NOMO-1 (cell line): ENCODE measurements around the gene DCLK1.

Experiments used
- DNase-seq, 2 experiments: peaks; one replicate each; lab custom pipeline; 2025; ENCODE audit not compliant: unreplicated experiment in 2 of 2; lab: John Stamatoyannopoulos, UW

Gene DCLK1

GRCh38 chr13:35879111-35879510 is 252.1 kb downstream of the DCLK1 start:
- DNase-seq: no peak

- no peak for DNase-seq
Observed at GRCh38 chr13:35876601-35877000, 254.6 kb downstream of the DCLK1 start.

DNA sequence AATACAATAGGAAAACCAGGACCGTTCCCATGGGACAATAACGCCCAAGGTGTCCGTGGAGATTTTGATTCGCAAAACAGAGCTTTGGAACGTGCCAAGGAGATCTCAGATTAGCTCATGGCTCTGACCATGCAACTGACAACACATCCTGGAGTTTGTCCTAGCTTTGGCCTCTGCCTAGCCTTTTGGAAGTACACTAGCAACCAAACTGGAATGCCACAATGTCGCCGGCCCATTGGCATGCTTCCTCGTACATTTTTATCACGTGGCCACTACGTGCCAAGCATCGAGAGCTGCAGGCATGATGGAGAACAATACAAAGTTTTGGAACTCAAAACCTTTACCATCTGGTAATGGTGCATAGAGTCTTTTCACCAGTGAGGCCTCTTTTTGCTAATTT is 256.5 kb downstream of the DCLK1 start:
- DNase-seq: no peak

GRCh38 chr13:35872369-35872768 is 258.8 kb downstream of the DCLK1 start:
- DNase-seq: no peak

DNA sequence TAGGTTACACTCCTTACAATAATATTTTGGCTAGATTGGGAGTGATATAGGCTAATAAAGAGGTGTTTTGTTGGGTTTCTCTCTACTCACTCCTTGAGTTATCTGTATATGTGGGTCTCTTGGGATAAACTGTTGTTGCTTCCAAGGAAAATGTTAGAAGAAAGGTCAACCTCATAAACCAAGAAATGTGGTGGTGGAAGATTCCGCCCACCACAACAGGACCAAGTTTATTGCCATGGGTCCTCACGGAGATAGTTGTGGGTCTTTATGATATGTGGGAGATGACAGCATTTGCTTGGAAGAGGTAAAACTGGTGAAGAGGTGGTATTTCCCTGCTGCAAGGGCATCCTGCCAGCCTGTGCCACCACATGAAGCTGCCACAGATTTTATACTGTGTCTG is 259.6 kb downstream of the DCLK1 start:
- DNase-seq: no peak

GRCh38 chr13:35866801-35867200 is 264.4 kb downstream of the DCLK1 start:
- DNase-seq: no peak

DNA sequence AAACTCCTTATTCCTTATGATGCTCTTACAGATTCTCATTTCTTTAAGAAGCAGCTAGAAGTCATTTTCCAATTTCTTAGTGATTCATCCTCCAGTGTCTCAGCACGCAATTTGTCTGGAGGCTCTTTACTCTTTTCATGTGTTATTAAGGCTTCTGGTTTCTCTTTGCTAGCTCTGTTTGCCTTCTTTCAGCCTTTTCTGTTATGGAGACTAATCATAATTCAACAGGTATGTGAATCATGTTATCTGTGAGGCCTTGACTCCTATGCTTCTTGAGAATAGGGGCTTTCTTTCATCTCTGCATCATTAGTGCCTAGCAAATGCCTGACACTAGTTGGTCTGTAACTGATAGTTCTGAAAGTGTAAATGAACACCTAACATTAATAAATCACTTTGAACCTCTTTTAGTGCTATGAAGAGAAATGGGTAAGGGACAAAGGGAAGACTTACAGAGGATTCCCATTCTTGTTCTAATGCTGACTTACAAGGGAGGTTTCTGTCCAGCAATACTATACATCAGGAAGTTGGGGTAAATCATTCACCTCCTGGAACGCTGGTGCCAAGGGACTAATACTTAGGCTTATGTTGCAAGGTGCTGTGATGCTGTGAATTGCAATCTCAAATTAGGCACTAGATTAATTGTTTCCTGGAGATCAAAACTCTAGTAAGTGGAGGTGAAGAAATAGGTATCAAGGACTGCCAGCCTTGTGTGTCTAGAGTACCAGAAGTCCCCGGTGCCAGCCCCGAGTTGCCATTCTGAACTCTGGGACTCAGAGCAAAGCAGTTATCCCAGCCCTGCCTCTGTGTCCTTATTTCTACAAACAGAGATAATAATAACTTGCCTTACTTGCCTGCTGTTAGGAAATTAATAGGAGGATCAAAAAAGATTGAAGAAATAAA is 265.6 kb downstream of the DCLK1 start:
- no peak for DNase-seq

GRCh38 chr13:35860661-35861060 is 270.5 kb downstream of the DCLK1 start:
- DNase-seq: no peak

- no peak for DNase-seq
Observed at GRCh38 chr13:35859981-35860380, 271.2 kb downstream of the DCLK1 start.

GRCh38 chr13:35858665-35859064 is 272.5 kb downstream of the DCLK1 start:
- no peak for DNase-seq

- DNase-seq: no peak
Observed at GRCh38 chr13:35857769-35858168, 273.4 kb downstream of the DCLK1 start.

DNA sequence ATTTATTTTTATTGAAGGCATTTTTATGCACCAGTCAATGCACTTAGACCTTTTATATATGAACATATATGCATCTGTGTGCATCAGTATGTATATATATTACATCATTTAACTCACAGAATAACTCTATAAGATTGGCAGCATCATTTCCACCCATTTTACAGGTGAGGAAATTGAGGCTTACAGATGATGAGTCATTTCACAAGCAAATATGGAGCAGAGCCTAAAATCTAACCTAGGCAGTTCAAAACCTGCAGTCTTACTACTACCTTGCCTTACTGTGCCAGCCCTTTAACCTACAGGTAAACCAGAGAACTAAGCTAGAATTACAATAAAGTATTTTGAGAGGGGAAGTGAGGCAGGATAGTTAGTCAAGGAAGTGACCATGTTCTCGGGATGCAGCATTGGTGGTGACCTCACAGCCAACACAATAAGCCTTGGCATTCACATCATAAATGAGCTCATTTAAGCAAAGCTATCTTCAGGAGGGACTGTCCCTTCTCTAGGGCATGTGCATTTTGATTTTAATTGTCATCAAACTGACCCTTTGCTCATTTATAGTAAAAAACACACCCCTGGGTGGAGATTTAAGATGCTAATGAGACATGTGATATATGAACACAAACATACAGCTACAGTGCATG is 274.3 kb downstream of the DCLK1 start:
- no peak for DNase-seq

- no peak for DNase-seq
Observed at GRCh38 chr13:35856084-35856483, 275.1 kb downstream of the DCLK1 start.

DNA sequence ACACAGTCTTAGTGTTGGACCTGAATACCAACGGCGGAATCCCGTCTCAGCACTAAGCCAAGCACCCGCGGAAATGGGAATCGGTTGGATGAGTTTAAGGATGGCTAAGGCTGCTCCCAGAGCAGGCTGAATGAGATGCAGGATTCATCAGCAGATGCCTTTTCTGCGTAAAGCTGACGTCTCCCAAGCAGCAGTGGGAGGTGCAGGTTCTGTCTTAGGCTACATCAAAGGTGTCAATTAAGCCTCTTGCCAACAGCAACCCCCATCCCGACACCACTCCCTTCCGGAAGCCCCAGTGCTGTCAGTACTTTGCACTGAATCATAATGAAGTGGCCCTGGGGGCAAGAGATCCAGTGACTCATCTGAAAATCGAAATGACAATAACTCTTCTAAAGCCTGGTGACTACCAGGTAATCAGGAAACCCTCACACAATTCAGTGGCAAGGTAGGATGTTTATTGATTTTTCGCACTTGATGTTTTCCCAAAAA is 275.6 kb downstream of the DCLK1 start:
- no peak for DNase-seq

DNA sequence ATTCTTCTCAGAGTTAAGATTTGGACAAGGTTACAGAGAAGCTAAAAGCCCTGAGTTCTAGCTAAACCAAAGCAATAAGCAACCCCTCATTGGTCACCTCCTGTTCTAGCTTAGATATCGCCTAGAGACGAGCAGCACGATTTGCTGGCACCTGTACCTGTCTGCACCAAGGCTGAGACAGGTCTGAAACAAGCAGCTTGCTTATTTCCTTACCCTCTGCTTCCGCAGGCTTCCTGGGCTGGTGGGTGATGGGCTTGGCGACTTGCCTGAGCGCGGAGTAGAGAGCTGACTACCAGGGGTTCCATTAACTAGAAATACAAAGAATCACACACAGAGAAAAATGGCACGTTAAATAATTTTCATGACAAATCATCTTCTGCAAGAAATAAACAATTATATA is 276.9 kb downstream of the DCLK1 start:
- DNase-seq: no peak

DNA sequence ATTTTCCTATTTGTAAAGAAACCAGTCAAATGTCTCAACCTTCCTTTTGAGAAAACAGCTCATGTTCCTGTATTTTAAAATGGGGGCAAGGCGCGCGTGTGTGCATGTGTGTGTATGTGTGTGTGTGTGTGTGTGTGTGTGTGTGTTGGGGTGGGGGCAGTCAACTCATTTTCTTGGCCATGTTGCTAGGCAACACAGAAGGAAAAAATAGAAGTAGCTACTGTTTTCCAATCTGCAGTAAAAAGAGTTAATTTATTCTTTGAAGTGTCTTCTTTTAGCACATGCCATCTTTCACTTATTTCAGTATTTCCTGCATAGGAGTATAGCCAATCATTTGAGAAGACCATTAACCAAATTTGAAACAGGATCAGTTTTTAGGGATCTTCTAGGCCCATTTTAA is 279.3 kb downstream of the DCLK1 start:
- DNase-seq: no peak

DNA sequence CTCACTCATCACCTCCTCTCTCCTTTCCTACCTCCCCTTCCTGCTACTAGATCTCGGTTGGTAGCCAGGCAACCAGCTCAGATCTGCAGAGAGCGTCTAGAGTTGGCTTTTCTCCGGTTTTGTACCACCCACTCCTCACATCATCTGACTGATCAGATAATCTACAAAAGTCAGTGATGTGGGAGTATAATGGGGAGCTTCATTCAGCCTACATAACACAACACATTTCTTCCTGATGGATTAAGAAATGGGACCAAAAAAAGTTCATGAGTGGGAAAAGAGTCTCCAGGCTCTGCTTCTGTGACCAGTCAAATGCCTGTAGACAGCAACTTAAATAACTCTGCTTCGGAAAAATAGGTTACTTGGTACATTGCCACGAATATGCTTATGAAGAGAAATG is 279.8 kb downstream of the DCLK1 start:
- no peak for DNase-seq

DNA sequence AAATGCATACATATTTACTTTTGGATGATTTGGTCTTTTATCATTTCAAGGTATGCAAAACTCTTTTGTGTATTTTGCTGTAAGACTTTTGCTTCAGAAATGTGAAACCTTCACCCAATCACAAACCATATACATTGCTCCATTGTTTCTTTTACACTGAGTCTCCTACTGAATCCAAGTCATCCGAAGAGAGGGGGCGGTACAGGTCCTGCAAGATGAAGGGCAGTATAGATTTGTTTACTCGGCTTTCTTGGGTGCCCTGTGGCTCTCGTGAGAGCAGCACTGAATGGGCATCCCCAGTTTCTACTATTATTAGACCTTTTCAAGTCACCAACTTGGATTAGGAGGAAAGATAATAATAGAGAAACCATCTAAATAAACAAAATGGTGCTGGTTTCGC is 280.6 kb downstream of the DCLK1 start:
- no peak for DNase-seq

DNA sequence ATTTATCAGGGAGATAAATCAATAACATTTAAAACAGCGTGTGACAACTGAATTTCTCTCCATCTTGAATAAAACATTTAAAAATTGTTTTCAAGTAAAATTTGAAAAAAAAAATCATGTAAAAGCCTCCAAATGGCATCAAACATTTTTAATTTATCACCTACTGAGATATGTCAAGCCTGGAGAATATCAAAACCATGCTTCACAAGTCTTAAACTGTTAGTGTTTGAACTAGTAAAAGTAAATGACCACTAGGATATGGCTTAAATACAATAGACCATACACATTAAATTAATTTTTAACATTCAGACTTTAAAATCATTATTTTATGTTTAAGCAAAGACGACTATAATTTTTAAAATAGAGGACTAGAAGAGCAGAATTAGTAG is 281.9 kb downstream of the DCLK1 start:
- DNase-seq: no peak

GRCh38 chr13:35848336-35849255 is 282.6 kb downstream of the DCLK1 start:
- no peak for DNase-seq

GRCh38 chr13:35843272-35843671 is 287.9 kb downstream of the DCLK1 start:
- DNase-seq: no peak
